Measurements from ENCODE around the gene EIF1B.

EIF1B gene

GRCh38 chr3:40336511-40337135, 27.1 kb downstream of the EIF1B start:
- no peak for TF ChIP-seq CTCF (IDR thresholded peaks at IDR 0.05; ENCODE audit: low read depth, low read length)
- no peak for TF ChIP-seq EZH2phosphoT487 (IDR thresholded peaks at IDR 0.05; ENCODE audit: low read depth)
- Histone ChIP-seq H3K27ac (ENCODE audit: low read length) (no peak overlapping the region), H3K36me3 (replicated peaks; ENCODE audit: low read depth, low read length) (no peaks in the 10 kb centered on the region), H3K9me3 (ENCODE audit: insufficient read depth, low read length) (no peaks in the 10 kb centered on the region), H3K9ac (ENCODE audit: low read length) (no peak overlapping the region), H3K4me2 (ENCODE audit: low read length) (peak overlapping the region; percentile 55), H3K27me3 (ENCODE audit: low read depth, low read length) (peaks cover 60% of the 10 kb centered on the region), H3K4me1 (ENCODE audit: low read length) (peaks cover 27% of the 10 kb centered on the region), H4K20me1 (ENCODE audit: insufficient read depth, low read length) (peaks cover 3% of the 10 kb centered on the region; the same call in 1 of the 2 replicates), H3K79me2 (ENCODE audit: low read length) (no peaks in the 10 kb centered on the region), H2AFZ (ENCODE audit: low read depth, low read length) (no peak overlapping the region), H3K4me3 (ENCODE audit: low read length) (no peak overlapping the region)

- Histone ChIP-seq H3K27me3 (ENCODE audit: low read depth, low read length) (peaks cover 52% of the 10 kb centered on the region), H3K9me3 (ENCODE audit: insufficient read depth, low read length) (no peaks in the 10 kb centered on the region), H4K20me1 (ENCODE audit: insufficient read depth, low read length) (peaks cover 3% of the 10 kb centered on the region; the same call in 1 of the 2 replicates), H2AFZ (ENCODE audit: low read depth, low read length) (no peak overlapping the region), H3K4me2 (ENCODE audit: low read length) (peak overlapping the region; percentile 55), H3K4me3 (ENCODE audit: low read length) (0 out of 2 replicates have a peak overlapping the region, but pooled peaks have one; percentile 7), H3K9ac (ENCODE audit: low read length) (no peak overlapping the region), H3K4me1 (ENCODE audit: low read length) (peaks cover 27% of the 10 kb centered on the region), H3K79me2 (ENCODE audit: low read length) (no peaks in the 10 kb centered on the region), H3K27ac (ENCODE audit: low read length) (no peak overlapping the region), H3K36me3 (replicated peaks; ENCODE audit: low read depth, low read length) (no peaks in the 10 kb centered on the region)
- no peak for TF ChIP-seq CTCF (IDR thresholded peaks at IDR 0.05; ENCODE audit: low read depth, low read length)
- TF ChIP-seq EZH2phosphoT487 (IDR thresholded peaks at IDR 0.05; ENCODE audit: low read depth): no peak
Measured at GRCh38 chr3:40337136-40338108, 27.9 kb downstream of the EIF1B start.

GRCh38 chr3:40339871-40340270, 30.4 kb downstream of the EIF1B start:
- no peak overlapping the region for H3K9ac ChIP-seq (ENCODE audit: low read length)
- H3K79me2 ChIP-seq (ENCODE audit: low read length): no peaks in the 10 kb centered on the region
- no peak overlapping the region for H3K4me2 ChIP-seq (ENCODE audit: low read length)
- peaks cover 13% of the 10 kb centered on the region for H3K4me1 ChIP-seq (ENCODE audit: low read length)
- H3K27ac ChIP-seq (ENCODE audit: low read length): no peak overlapping the region
- no peak overlapping the region for H2AFZ ChIP-seq (ENCODE audit: low read depth, low read length)
- TF ChIP-seq CTCF (IDR thresholded peaks at IDR 0.05; ENCODE audit: low read depth, low read length) (no peak), EZH2phosphoT487 (IDR thresholded peaks at IDR 0.05; ENCODE audit: low read depth) (no peak)
- H3K9me3 ChIP-seq (ENCODE audit: insufficient read depth, low read length): no peaks in the 10 kb centered on the region
- no peaks in the 10 kb centered on the region for H3K36me3 ChIP-seq (replicated peaks; ENCODE audit: low read depth, low read length)
- H3K27me3 ChIP-seq (ENCODE audit: low read depth, low read length): peaks cover 42% of the 10 kb centered on the region
- no peak overlapping the region for H3K4me3 ChIP-seq (ENCODE audit: low read length)
- H4K20me1 ChIP-seq (ENCODE audit: insufficient read depth, low read length): no peaks in the 10 kb centered on the region; the same call in 1 of the 2 replicates

- H3K36me3 ChIP-seq (replicated peaks; ENCODE audit: low read depth, low read length): no peaks in the 10 kb centered on the region
Measured at GRCh38 chr3:40340541-40341170, 31.1 kb downstream of the EIF1B start.

More at GRCh38 chr3:40340541-40341170, 31.1 kb downstream of the EIF1B start:
- Histone ChIP-seq H3K27me3 (ENCODE audit: low read depth, low read length) (peaks cover 42% of the 10 kb centered on the region), H3K27ac (ENCODE audit: low read length) (no peak overlapping the region), H2AFZ (ENCODE audit: low read depth, low read length) (no peak overlapping the region), H3K4me3 (ENCODE audit: low read length) (no peak overlapping the region), H3K4me1 (ENCODE audit: low read length) (peaks cover 13% of the 10 kb centered on the region), H3K4me2 (ENCODE audit: low read length) (no peak overlapping the region), H3K79me2 (ENCODE audit: low read length) (no peaks in the 10 kb centered on the region), H3K9ac (ENCODE audit: low read length) (no peak overlapping the region), H4K20me1 (ENCODE audit: insufficient read depth, low read length) (no peaks in the 10 kb centered on the region), H3K9me3 (ENCODE audit: insufficient read depth, low read length) (no peaks in the 10 kb centered on the region)
- no peak for TF ChIP-seq CTCF (IDR thresholded peaks at IDR 0.05; ENCODE audit: low read depth, low read length)
- TF ChIP-seq EZH2phosphoT487 (IDR thresholded peaks at IDR 0.05; ENCODE audit: low read depth): no peak
